ENCODE results near the gene EIF2S1. TPM values are rescaled to one million over a fixed set of nuclear protein-coding genes. Genes with fewer than 3 reads are reported as not detected.

The EIF2S1 gene
- total and polyA plus RNA-seq, 2 of the 13 experiments (the other 11 are each of a cell fraction or from before 2014, with no cell fraction given): 49.1 to 246 TPM

GRCh38 chr14:67359775-67360469 is at the start of gene EIF2S1, which contains the start of gene ATP6V1D (continued):
- no peak for TF ChIP-seq ZNF644 (CRISPR knock-in tag; IDR thresholded peaks at IDR 0.05; ENCODE audit: low read depth)
- TF ChIP-seq, protein P1, sequence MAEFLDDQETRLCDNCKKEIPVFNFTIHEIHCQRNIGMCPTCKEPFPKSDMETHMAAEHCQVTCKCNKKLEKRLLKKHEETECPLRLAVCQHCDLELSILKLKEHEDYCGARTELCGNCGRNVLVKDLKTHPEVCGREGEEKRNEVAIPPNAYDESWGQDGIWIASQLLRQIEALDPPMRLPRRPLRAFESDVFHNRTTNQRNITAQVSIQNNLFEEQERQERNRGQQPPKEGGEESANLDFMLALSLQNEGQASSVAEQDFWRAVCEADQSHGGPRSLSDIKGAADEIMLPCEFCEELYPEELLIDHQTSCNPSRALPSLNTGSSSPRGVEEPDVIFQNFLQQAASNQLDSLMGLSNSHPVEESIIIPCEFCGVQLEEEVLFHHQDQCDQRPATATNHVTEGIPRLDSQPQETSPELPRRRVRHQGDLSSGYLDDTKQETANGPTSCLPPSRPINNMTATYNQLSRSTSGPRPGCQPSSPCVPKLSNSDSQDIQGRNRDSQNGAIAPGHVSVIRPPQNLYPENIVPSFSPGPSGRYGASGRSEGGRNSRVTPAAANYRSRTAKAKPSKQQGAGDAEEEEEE (CRISPR knock-in tag; IDR thresholded peaks at IDR 0.05; ENCODE audit: borderline replicate concordance): peak; percentile 72; the same call in 1 of the 2 replicates
- TF ChIP-seq THAP9 (CRISPR knock-in tag; IDR thresholded peaks at IDR 0.05; ENCODE audit: borderline replicate concordance): peak; percentile 95; the same call in 1 of the 2 replicates
- peak; percentile 55 to 56; a peak in 2 of 4 replicates for TF ChIP-seq NR2F1 (CRISPR knock-in tag; IDR thresholded peaks at IDR 0.05)
- peak; percentile 61; the same call in 1 of the 2 replicates for TF ChIP-seq GMEB2 (CRISPR knock-in tag; IDR thresholded peaks at IDR 0.05; ENCODE audit: low read depth)
- TF ChIP-seq NR2C2 (CRISPR knock-in tag; IDR thresholded peaks at IDR 0.05; ENCODE audit: borderline replicate concordance): peak; percentile 98
- TF ChIP-seq TFE3 (CRISPR knock-in tag; IDR thresholded peaks at IDR 0.05): peak; percentile 70
- TF ChIP-seq ZNF317 (CRISPR knock-in tag; IDR thresholded peaks at IDR 0.05): peak; percentile 48; the same call in 1 of the 2 replicates
- peak; percentile 97 for TF ChIP-seq ZMYM4 (CRISPR knock-in tag; IDR thresholded peaks at IDR 0.05)
- TF ChIP-seq ZNF263 (CRISPR knock-in tag; IDR thresholded peaks at IDR 0.05): 0 out of 2 replicates have a peak, but pooled peaks have one; percentile 0
- TF ChIP-seq ARHGAP35 (CRISPR knock-in tag; IDR thresholded peaks at IDR 0.05; ENCODE audit: borderline replicate concordance): no peak
- TF ChIP-seq IRF2 (CRISPR knock-in tag; IDR thresholded peaks at IDR 0.05): peak; percentile 88
- TF ChIP-seq ZNF766 (CRISPR knock-in tag; IDR thresholded peaks at IDR 0.05; ENCODE audit: borderline replicate concordance): no peak; the same call in 1 of the 2 replicates
- TF ChIP-seq REXO4 (CRISPR knock-in tag; IDR thresholded peaks at IDR 0.05; ENCODE audit: borderline replicate concordance): no peak
- no peak for TF ChIP-seq ZSCAN12 (CRISPR knock-in tag; IDR thresholded peaks at IDR 0.05)
- TF ChIP-seq ZNF510 (CRISPR knock-in tag; IDR thresholded peaks at IDR 0.05; ENCODE audit: low read depth): no peak
- TF ChIP-seq ZNF564 (CRISPR knock-in tag; IDR thresholded peaks at IDR 0.05): no peak
- no peak for TF ChIP-seq ZNF230 (CRISPR knock-in tag; IDR thresholded peaks at IDR 0.05)
- TF ChIP-seq ZNF558 (CRISPR knock-in tag; IDR thresholded peaks at IDR 0.05; ENCODE audit: borderline replicate concordance): no peak
- TF ChIP-seq FOXC1 (CRISPR knock-in tag; IDR thresholded peaks at IDR 0.05; ENCODE audit: borderline replicate concordance): peak; percentile 84; the same call in 1 of the 2 replicates
- peak; percentile 95 for TF ChIP-seq THAP11 (CRISPR knock-in tag; IDR thresholded peaks at IDR 0.05)
